Adrenal gland (tissue), 5 donors: ENCODE measurements around the gene DDX25.

ENCODE experiments used
- POLR2A ChIP-seq, 2 donors: fragments of 450-650 bp; IDR thresholded peaks; one replicate each; pipeline ENCODE4 v1.6.1; 2017; ENCODE audit warnings: antibody characterized with exemption in 2 of 2, mild to moderate bottlenecking in 2 of 2, moderate library complexity in 1 of 2
- TF ChIP-seq, protein P1 (sequence below), 6 experiments: fragments of 450-650 bp in 4 of 6; fragments of 200-600 bp in 2 of 6; sonication (generic) in 1 of 6; IDR thresholded peaks; 1 replicate in 5 of 6; 2 replicates in 1 of 6; pipeline versions ENCODE4 v1.5.1 to v1.8.0; 2016 to 2021; ENCODE audit warnings: antibody characterized with exemption in 6 of 6, mild to moderate bottlenecking in 2 of 6, moderate library complexity in 1 of 6
- donor health status: DM: no; HTN: no; CAD: no.

DNA sequence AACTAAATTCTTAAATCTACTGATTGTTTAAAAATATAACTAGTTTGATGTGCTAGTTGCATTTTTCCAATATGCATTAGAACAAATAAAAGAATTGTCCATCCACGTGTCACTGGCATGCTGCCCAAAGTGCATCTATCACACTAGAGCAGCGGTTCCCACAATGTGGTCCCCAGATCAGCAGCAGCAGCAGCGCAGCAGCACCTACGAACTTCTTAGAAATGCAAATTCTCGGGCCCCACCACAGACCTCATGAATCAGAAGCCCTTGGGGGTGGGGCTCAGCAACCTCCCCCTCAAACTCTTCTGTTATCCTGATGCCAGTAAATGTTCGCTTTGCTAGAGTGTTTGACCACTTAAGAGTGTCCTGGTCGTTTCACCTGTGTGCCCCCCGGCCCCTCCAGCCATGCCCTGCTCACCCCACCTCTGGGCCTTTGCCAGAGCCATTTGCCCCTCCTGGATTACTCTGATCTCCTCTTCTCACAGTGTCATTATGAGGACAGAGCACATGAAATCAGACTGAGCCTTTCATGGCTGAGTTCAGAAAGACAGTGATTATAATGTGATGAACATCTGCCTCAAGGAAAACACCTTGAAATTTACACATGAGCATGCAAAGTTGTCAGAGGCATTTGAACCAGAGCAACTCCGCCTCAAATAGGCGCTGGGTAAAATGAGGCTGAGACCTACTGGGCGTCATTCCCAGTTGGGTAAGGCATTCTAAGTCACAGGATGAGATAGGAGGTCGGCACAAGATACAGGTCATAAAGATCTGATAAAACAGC, 28.9 kb downstream of the DDX25 start:
- TF ChIP-seq, protein P1, sequence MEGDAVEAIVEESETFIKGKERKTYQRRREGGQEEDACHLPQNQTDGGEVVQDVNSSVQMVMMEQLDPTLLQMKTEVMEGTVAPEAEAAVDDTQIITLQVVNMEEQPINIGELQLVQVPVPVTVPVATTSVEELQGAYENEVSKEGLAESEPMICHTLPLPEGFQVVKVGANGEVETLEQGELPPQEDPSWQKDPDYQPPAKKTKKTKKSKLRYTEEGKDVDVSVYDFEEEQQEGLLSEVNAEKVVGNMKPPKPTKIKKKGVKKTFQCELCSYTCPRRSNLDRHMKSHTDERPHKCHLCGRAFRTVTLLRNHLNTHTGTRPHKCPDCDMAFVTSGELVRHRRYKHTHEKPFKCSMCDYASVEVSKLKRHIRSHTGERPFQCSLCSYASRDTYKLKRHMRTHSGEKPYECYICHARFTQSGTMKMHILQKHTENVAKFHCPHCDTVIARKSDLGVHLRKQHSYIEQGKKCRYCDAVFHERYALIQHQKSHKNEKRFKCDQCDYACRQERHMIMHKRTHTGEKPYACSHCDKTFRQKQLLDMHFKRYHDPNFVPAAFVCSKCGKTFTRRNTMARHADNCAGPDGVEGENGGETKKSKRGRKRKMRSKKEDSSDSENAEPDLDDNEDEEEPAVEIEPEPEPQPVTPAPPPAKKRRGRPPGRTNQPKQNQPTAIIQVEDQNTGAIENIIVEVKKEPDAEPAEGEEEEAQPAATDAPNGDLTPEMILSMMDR (IDR thresholded peaks at IDR 0.05) = no peak
- TF ChIP-seq POLR2A (IDR thresholded peaks at IDR 0.05) = no peak
